HCEC 1CT (cell line): ENCODE results near the gene ATXN7L1.
"Not testable (repeated sequence)": the region's sequence is repeated elsewhere in the genome, so short reads cannot be mapped to it uniquely, and the experiment has no call there.

Experiments used
- DNase-seq: peaks from one replicate; pipeline ENCODE4 v3.0.0-alpha.2; 2017

The ATXN7L1 gene

DNA sequence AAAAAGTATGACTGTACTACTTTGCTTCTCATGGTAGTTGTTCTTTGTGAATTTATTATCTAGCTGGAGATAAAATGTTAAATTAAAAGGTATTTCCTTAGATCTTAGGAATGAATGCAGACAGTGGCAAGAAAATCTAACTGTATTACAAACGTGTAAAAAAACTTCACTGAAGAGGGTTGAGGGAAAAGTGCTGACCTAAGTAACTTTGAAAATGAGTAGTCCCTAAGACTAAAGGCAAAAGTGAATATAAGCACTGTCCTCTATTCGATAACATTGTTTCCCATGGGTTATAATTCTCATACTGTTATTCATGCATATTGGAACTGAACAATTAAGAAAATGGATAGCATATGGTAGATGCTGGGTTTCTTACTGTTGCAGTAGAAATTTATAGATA, 148.4 kb downstream of the ATXN7L1 start:
- DNase-seq, result no peak

DNA sequence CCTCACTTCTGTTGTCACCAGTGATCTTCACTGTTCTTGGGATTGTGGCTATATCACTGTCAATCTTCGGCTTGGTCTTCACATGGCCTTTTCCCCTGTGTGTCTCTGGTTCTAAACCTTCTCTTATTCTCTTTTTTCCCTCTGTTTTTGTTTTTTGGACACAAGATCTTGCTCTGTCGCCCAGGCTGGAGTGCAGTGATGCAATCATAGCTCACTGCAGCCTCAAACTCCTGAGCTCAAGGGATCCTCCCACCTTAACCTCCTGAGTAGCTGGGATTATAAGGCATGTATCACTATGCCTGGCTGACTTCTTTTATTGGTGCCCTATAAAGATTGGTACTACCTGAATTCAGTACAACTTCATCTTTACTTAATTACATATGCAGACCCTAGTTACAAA, 151.7 kb downstream of the ATXN7L1 start:
- DNase-seq, result no peak

GRCh38 chr7:105723572-105723971, 152.8 kb downstream of the ATXN7L1 start:
- DNase-seq, result no peak

DNA sequence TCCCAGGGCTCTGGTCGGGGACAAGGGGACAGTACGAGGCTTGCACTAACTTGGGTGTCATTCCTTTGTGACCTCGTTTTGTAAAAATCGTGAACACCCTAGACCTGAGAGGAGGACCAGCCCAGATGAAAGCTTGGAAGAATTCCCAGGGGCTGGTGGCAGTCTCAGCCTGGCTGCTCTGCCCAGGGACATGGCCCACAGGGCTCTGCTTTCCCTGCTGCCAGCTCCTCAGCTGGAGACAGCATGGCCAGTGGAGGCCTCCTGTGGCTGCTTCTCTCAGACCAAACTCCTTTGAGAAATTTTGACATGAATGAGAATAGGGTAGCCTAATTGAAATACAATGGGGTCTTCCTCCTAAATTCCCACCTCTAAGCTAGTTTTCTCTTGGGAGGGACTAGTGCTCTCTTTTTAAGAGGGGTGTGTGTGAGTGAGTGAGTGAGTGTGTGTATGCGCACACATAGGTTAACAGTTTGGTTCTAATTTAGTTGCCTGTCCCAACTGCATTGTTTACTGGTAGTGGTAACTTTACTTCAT, 154.8 kb downstream of the ATXN7L1 start:
- DNase-seq, result no peak

DNA sequence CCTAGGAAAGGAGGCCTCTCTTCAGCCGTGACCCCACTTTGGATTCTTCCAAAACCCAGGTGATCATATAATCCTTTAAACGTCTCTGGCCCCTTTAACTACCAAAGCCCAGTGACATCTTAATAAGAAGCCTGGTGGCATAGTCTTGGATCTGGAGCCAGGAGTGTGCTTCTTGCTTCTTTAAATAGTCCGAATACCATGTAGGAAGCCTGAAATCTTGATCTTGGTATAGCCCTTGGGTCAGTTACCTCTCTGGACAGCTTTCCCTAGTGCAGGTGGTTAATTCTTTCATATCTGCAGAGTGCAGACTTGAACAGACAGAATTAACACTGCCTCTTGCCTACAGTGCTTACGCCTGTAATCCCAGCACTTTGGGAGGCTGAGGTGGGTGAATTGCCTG, 156.5 kb downstream of the ATXN7L1 start:
- DNase-seq, result no peak

- no peak for DNase-seq
Measured at GRCh38 chr7:105719395-105719794, 157.0 kb downstream of the ATXN7L1 start.

DNA sequence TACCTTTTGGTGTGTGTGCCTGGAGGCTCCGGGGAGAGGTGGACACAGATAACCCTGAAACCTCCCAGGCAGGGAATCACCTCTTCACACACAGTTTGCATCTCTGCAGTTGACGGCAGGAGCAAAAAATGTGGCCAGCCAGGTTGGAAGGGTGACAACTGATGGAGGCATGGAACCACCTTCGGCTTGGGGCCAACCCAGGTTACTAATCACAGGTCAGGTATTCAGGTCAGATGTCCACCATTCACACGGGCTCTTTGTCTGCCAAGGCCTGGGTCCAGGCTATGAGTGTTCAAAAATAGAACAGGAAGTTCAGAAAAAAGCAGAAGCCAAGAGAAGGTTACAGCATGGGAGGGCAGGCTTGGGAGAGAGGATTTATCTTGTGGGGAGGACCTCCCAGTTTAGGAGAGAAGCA, 157.9 kb downstream of the ATXN7L1 start:
- DNase-seq, result no peak

GRCh38 chr7:105715528-105715927, 160.9 kb downstream of the ATXN7L1 start:
- DNase-seq, result no peak

- DNase-seq, result no peak
Measured at GRCh38 chr7:105713488-105714465, 162.6 kb downstream of the ATXN7L1 start.

- no peak for DNase-seq
Measured at GRCh38 chr7:105712877-105713276, 163.5 kb downstream of the ATXN7L1 start.

- DNase-seq, result no peak
Measured at GRCh38 chr7:105711726-105712402, 164.5 kb downstream of the ATXN7L1 start.

DNA sequence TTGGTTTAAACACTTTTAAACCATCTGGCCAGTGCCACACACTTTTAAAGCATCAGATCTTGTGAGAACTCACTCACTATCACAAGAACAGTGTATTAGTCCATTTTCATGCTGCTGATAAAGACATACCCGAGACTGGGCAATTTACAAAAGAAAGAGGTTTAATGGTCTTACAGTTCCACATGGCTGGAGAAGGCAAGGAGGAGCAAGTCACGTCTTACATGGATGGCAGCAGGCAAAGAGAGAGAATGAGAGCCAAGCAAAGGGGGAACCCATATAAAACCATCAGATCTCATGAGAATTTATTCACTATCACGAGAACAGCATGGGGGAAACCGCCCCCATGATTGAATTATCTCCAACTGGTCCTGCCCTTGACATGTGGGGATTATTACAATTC, 165.7 kb downstream of the ATXN7L1 start:
- DNase-seq, result not testable (repeated sequence)

DNA sequence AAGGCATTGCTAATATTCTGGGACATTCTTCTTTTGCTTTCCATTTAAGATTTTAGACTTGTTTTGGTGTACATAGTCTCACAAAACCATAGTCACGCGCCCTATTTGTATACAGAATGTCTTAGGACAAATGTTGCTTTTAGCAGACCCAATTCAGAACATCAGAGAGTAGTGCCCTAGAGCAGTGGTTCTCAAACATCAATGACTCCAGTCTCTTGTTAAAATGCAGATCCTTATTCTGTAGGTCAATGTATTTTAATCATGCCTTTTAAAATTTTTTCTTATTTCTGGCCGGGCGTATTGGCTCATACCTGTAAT, 167.7 kb downstream of the ATXN7L1 start:
- no peak for DNase-seq

- no peak for DNase-seq
Measured at GRCh38 chr7:105707967-105708762, 168.2 kb downstream of the ATXN7L1 start.

DNA sequence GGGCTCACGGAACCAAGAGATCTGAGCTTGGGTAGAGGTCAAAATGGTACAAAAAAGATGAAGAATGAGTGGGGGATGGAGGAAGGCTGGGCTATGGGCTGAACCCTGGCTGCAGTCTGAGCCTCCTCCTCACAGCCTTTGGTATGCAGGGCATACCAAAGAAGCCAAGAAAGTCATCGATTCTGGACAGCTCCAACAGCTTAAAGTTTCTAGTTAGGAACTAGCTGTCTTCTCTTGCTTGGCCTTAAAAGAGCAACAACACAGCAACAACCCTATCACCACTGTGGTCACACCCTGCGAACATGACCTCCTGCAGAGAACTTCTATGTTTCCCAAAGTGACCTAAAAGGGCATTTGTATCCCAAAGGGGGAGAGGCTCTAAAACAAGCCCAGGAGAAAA, 169.0 kb downstream of the ATXN7L1 start:
- DNase-seq, result no peak

- no peak for DNase-seq
Measured at GRCh38 chr7:105705427-105705826, 171.0 kb downstream of the ATXN7L1 start.

DNA sequence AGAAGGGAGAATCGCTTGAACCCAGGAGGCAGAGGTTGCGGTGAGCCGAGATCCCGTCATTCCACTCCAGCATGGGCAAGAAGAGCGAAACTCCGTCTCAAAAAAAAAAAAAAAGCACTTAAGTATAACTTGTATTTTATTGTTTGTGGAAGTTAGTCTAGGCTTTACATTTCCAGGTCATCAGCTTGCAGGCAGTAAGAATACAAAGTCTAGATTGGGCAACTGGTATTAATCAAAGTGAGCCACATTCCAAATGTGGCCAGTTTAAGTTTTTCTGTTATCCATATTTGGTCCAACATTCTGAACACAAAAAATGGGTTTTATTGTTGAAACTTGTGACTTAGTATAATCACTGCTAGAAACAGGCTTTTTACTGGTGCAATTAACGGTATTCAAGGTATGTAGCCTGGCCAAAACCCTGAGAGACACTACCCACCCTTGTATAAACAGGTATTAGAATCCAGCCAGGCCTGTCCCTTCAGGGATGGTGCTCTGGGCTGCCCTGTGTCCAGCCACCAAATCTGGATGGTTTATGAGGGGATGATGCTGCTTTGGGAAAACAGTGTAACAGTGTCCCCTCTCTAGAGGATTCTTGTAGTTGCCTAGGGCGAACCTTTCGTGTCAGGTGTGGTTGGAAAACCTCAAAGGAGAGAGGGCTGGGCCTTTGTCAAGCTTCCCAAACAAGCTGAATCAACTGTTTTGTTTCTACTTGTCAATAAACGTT, 173.0 kb downstream of the ATXN7L1 start:
- no peak for DNase-seq

DNA sequence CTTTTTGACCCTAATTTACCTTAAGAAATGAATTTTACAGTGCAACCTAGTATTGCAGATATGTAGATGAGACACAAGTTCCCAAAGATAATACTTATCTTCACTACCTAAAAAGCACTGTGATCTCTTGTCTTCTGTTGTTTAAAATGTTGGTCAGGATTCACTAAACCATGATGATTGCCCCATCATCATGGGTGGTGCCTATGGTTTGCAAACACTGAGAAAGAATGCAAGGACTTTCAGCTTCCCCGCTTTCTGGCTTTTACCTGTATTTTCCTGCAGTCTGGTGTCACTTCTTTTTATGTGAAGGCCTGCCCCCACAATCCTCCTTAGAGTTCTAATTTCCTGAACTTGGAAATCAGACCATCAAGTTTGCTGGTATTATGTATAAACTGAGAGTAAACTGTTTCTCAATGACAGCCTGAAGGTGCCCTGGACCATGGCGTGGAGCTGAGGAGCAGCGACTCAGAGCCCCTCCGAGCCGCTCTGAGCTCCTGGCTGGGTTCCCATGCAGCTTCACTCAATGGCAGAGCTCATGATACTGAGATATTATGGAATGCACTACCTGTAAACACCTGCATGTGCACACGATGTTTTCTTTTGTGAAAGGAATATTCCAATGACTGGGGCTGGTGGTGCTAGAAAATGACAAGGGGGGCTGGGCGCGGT, 176.7 kb downstream of the ATXN7L1 start:
- DNase-seq, result no peak

GRCh38 chr7:105698531-105698930, 177.9 kb downstream of the ATXN7L1 start:
- DNase-seq, result no peak

DNA sequence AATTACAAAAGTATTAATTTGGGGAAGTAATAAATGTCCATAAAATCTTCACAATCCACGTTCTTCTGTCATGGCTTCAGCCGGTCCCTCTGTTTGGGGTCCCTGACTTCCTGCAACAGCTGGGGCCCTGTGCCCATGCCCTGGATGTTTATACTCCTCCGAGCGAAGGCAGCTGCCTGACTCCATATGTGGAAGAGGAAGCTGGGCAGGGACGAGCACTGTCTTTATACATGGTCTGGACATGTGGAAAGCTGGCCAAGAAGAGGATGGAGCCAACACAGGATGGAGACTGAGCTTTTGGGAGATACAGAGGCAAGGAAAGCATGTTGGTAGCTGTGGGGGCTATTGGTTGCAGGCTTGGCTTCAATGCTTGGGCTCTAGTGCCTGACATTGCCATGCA, 178.6 kb downstream of the ATXN7L1 start:
- DNase-seq, result no peak

DNA sequence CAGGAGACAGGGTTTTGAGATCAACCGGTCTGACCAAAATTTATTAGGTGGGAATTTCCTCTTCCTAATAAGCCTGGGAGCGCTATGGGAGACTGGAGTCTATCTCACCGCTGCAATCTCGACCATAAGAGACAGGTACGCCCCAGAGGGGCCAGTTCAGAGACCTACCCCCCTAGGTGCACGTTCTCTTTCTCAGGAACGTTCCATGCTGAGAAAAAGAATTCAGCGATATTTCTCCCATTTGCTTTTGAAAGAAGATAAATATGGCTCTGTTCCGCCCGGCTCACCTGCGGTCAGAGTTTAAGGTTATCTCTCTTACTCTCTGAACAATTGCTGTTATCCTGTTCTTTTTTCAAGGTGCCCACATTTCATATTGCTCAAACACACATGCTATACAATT, 179.2 kb downstream of the ATXN7L1 start:
- not testable (repeated sequence) for DNase-seq

GRCh38 chr7:105693576-105693975, 182.8 kb downstream of the ATXN7L1 start:
- DNase-seq, result no peak
